K562 (cell line): ENCODE data around the gene TWSG1. TPM values are rescaled to one million over a fixed set of nuclear protein-coding genes. Genes with fewer than 3 reads are reported as not detected.

Source experiments
- ATAC-seq: fragments of 200-7000 bp; cut with Tn5 transposase; 3 replicates; pipeline ENCODE4 v1.9.1; 2020; ENCODE audit warnings: moderate library complexity
- BruUV-seq: library from RNA; stranded (reverse); fragments of 400-500 nt; replicated peaks from 2 replicates; lab custom pipeline; 2021; lab: Mats Ljungman, UMichigan
- CTCF ChIA-PET: fragments of 300-600 bp; formaldehyde crosslinking; extraction: SDS; loops from one replicate; lab custom pipeline; 2021; ENCODE audit warnings: low intra/inter-chr PET ratio; lab: Yijun Ruan, JAX
- POLR2A ChIA-PET: fragments of 300-600, 350-650 bp; sonication (Branson Sonifier 250); formaldehyde crosslinking; extraction: SDS; loops from one replicate; lab custom pipeline; 2021; ENCODE audit warnings: antibody characterized with exemption, inconsistent platforms; lab: Yijun Ruan, JAX
- DNase-seq, 4 experiments: peaks; one replicate each; pipeline versions ENCODE4 v3.0.0 to v3.0.0-alpha.2; 2011 to 2018; ENCODE audit warnings: low spot score in 3 of 4, mixed read lengths in 3 of 4; ENCODE audit errors: extremely low read depth in 1 of 4
- FAIRE-seq: peaks from 2 replicates; lab custom pipeline; 2011; peaks lifted over from hg19 to GRCh38; lab: Jason Lieb, UNC
- H2AFZ ChIP-seq: 2 replicates; pipeline ENCODE4 v1.6.0; 2011; ENCODE audit warnings: low read depth, low read length, control low read depth, inconsistent platforms
- H3K27ac ChIP-seq: fragments of 200-600 bp; 3 replicates; pipeline ENCODE4 v1.8.0; 2011; ENCODE audit warnings: low read depth, mild to moderate bottlenecking, control low read depth, inconsistent platforms, low read length, moderate library complexity, mixed read lengths; ENCODE audit errors: extremely low read depth
- H3K27me3 ChIP-seq, 2 experiments: fragments of 300-600 bp in 1 of 2; 2 replicates in 1 of 2; 3 replicates in 1 of 2; pipeline versions ENCODE4 v1.6.0 to v1.8.0; 2011; ENCODE audit warnings: inconsistent platforms in 2 of 2, low read length in 2 of 2, mild to moderate bottlenecking in 1 of 2, mixed read lengths in 1 of 2, moderate library complexity in 1 of 2; ENCODE audit not compliant: control insufficient read depth in 2 of 2, insufficient read depth in 2 of 2
- H3K36me3 ChIP-seq: fragments of 300-600 bp; 3 replicates; pipeline ENCODE4 v1.8.0; 2011; ENCODE audit warnings: mild to moderate bottlenecking, low read length, inconsistent platforms; ENCODE audit not compliant: control insufficient read depth, insufficient read depth
- H3K4me1 ChIP-seq, 2 experiments: fragments of 200-600 bp in 1 of 2; replicated peaks in 1 of 2; 2 replicates in 1 of 2; 3 replicates in 1 of 2; pipeline versions ENCODE4 v1.5.1 to v1.8.0; 2011; ENCODE audit warnings: inconsistent platforms in 2 of 2, low read length in 2 of 2, mild to moderate bottlenecking in 1 of 2, mixed read lengths in 1 of 2, moderate library complexity in 1 of 2; ENCODE audit not compliant: control insufficient read depth in 2 of 2, insufficient read depth in 2 of 2
- H3K4me2 ChIP-seq: 2 replicates; pipeline ENCODE4 v1.6.1; 2011; ENCODE audit warnings: low read length, control low read depth, inconsistent platforms, mixed read lengths; ENCODE audit not compliant: insufficient read depth
- H3K4me3 ChIP-seq: fragments of 200-600 bp; sonication (generic), shearing (Covaris generic); 2 replicates; pipeline ENCODE4 v1.5.1; 2016; ENCODE audit warnings: control low read depth, inconsistent platforms
- H3K79me2 ChIP-seq: fragments of 200-600 bp; 3 replicates; pipeline ENCODE4 v1.8.0; 2011; ENCODE audit warnings: low read length, inconsistent platforms; ENCODE audit not compliant: control insufficient read depth, insufficient read depth
- H3K9ac ChIP-seq, 2 experiments: 2 replicates each; pipeline versions ENCODE4 v1.6.0 to v1.6.1; 2011; ENCODE audit warnings: low read depth in 2 of 2, low read length in 2 of 2, control low read depth in 1 of 2, inconsistent platforms in 1 of 2, mild to moderate bottlenecking in 1 of 2, mixed read lengths in 1 of 2; ENCODE audit not compliant: insufficient read depth in 1 of 2
- H3K9me1 ChIP-seq: one replicate; pipeline ENCODE4 v1.6.0; 2011; ENCODE audit warnings: inconsistent platforms, mild to moderate bottlenecking, low read length, moderate library complexity; ENCODE audit not compliant: control insufficient read depth, insufficient read depth
- H3K9me3 ChIP-seq: replicated peaks from 2 replicates; pipeline ENCODE4 v1.5.1; 2011; ENCODE audit warnings: low read depth, low read length, inconsistent platforms; ENCODE audit not compliant: control insufficient read depth, insufficient read depth
- H4K20me1 ChIP-seq: replicated peaks from 2 replicates; pipeline ENCODE4 v1.6.1; 2011; ENCODE audit warnings: low read length, inconsistent platforms, mixed read lengths; ENCODE audit not compliant: control insufficient read depth, insufficient read depth
- BRCA1 ChIP-seq, 2 experiments: fragments of 450-650 bp in 1 of 2; sonication (generic) in 1 of 2; formaldehyde crosslinking in 1 of 2; IDR thresholded peaks; 2 replicates each; pipeline versions ENCODE4 v1.5.0 to v1.6.1; 2017 to 2020; ENCODE audit warnings: mild to moderate bottlenecking in 1 of 2, missing genetic modification reagents in 1 of 2
- CEBPZ ChIP-seq: fragments of 150-350 bp; IDR thresholded peaks from 2 replicates; pipeline ENCODE4 v1.6.1; 2014; ENCODE audit warnings: low read depth, mild to moderate bottlenecking, low read length, borderline replicate concordance
- HDAC3 ChIP-seq: fragments of 450-650 bp; IDR thresholded peaks from 2 replicates; pipeline ENCODE4 v1.6.1; 2018; ENCODE audit warnings: borderline replicate concordance, mild to moderate bottlenecking, moderate library complexity; ENCODE audit not compliant: partially characterized antibody
- HOXB6 ChIP-seq: fragments of 250-450 bp; sonication (Bioruptor Pico); IDR thresholded peaks from 2 replicates; pipeline ENCODE4 v1.5.1; 2022; ENCODE audit warnings: mild to moderate bottlenecking, borderline replicate concordance
- MAZ ChIP-seq, 2 experiments: fragments of 450-650 bp in 1 of 2; sonication (generic) in 1 of 2; formaldehyde crosslinking; IDR thresholded peaks in 1 of 2; conservative IDR thresholded peaks in 1 of 2; 2 replicates each; pipeline versions ENCODE4 v1.4.0 to v1.5.0; 2020; ENCODE audit warnings: mild to moderate bottlenecking in 1 of 2, missing genetic modification reagents in 1 of 2
- ZNF121 ChIP-seq: sonication (generic); formaldehyde crosslinking; conservative IDR thresholded peaks from 2 replicates; pipeline ENCODE4 v1.8.0; 2022; ENCODE audit warnings: missing genetic modification reagents
- ZNF165 ChIP-seq: fragments of 250-450 bp; sonication (Bioruptor Pico); IDR thresholded peaks from 2 replicates; pipeline ENCODE4 v1.4.0; 2020; ENCODE audit warnings: borderline replicate concordance
- ZNF655 ChIP-seq: fragments of 250-450 bp; sonication (Bioruptor Pico); IDR thresholded peaks from 2 replicates; pipeline ENCODE4 v1.5.0; 2021
- WGBS: fragments of 100-300 bp; shearing (Covaris generic); methylation state at CpG from one replicate; pipeline ENCODE4 v1.1.6; 2016; ENCODE audit warnings: low coverage, mixed read lengths; ENCODE audit not compliant: insufficient coverage; ENCODE audit errors: missing lambda C conversion rate; 5-methylcytosine and 5-hydroxymethylcytosine counted together
- in situ Hi-C: fragments of 300-500 bp; cut with MboI; formaldehyde crosslinking; loops from 4 replicates; pipeline ENCODE4 v1.15.0; 2018; ENCODE audit warnings: inconsistent platforms, mixed read lengths
- intact Hi-C: fragments of 100-400 bp; cut with micrococcal nuclease; formaldehyde crosslinking; loops from 2 replicates; pipeline ENCODE4 v1.14.2; 2022
- polyA plus RNA-seq, 8 experiments: library from polyadenylated mRNA; depleted of rRNA in 4 of 8; stranded (reverse) in 5 of 8; unstranded in 3 of 8; fragments of >200 nt; fragmentation: Nextera tagmentation in 2 of 8; fragmentation: Illumina TruSeq in 1 of 8; extraction: Ambion mirVana in 2 of 8; extraction: Trizol in 1 of 8; gene quantifications; 2 replicates each; pipeline versions ENCODE4 v1.2.1 to v1.2.3, GENCODE V29; 2011 to 2014; ENCODE audit warnings: inconsistent platforms in 1 of 8, missing spikeins in 1 of 8
- total RNA-seq, 7 experiments: library from RNA; depleted of rRNA in 6 of 7; stranded (reverse); fragments of >200 nt in 6 of 7; fragmentation: Illumina TruSeq in 2 of 7; extraction: Trizol in 2 of 7; gene quantifications; 2 replicates each; pipeline versions ENCODE4 v1.2.1 to v1.2.3, GENCODE V29; 2011 to 2021; ENCODE audit warnings: low replicate concordance in 1 of 7

TWSG1 gene
- total and polyA plus RNA-seq, 9 of the 15 experiments (the other 6 are each of a cell fraction or from before 2014, with no cell fraction given): 10.4 to 37.2 (median 25.1) TPM

- Histone ChIP-seq H3K4me1 (peaks cover 4 to 5% of the 10 kb centered on the region in 2 experiments; a peak in 2 of 5 replicates), H2AFZ (no peak overlapping the region), H3K9me1 (no peaks in the 10 kb centered on the region), H3K9ac (no peak overlapping the region), H3K9me3 (0 out of 2 replicates have a peak, but pooled peaks cover 3% of the 10 kb centered on the region), H3K4me3 (no peak overlapping the region), H4K20me1 (no peaks in the 10 kb centered on the region), H3K27ac (no peak overlapping the region), H3K36me3 (no peaks in the 10 kb centered on the region), H3K27me3 (no peaks in the 10 kb centered on the region), H3K4me2 (no peak overlapping the region), H3K79me2 (no peaks in the 10 kb centered on the region)
- no peak for FAIRE-seq
- no peak for ATAC-seq
- 53% methylated on average over 4 of the region's 4 CpGs for WGBS
- no peak for DNase-seq
- TF ChIP-seq ZNF121 (CRISPR knock-in tag) (peak; percentile 80), ZNF655 (no peak)
- intact Hi-C loops (no loop called here), in situ Hi-C loops (no loop called here)
- POLR2A ChIA-PET: interaction anchor here (0.5 to 1.0 kb wide), 3 partner anchors 8 to 12 kb away, joined by 3 read pairs; no protein-coding TSS in a partner anchor
- BruUV-seq: no TSS peak
- CTCF ChIA-PET: no interaction called here
Observed at GRCh38 chr18:9437672-9438071, 103.1 kb downstream of the TWSG1 start.

GRCh38 chr18:9441061-9441460 lies 106.5 kb downstream of the TWSG1 start:
- CTCF ChIA-PET: no interaction called here
- H3K9ac ChIP-seq: no peak overlapping the region
- no TSS peak for BruUV-seq
- H3K27ac ChIP-seq: no peak overlapping the region
- H3K4me3 ChIP-seq: no peak overlapping the region
- H3K27me3 ChIP-seq: no peaks in the 10 kb centered on the region
- no peak for ATAC-seq
- no peak overlapping the region for H2AFZ ChIP-seq
- H3K9me3 ChIP-seq: no peaks in the 10 kb centered on the region
- in situ Hi-C loops (no loop called here), intact Hi-C loops (no loop called here)
- no peaks in the 10 kb centered on the region for H3K79me2 ChIP-seq
- DNase-seq: no peak
- H3K36me3 ChIP-seq: no peaks in the 10 kb centered on the region
- no peaks in the 10 kb centered on the region for H4K20me1 ChIP-seq
- no peak overlapping the region for H3K4me2 ChIP-seq
- POLR2A ChIA-PET: interaction anchor here (0.7 kb wide), 1 partner anchor 522 kb away, joined by 3 read pairs; no protein-coding TSS in a partner anchor
- WGBS: 44% methylated on average over 3 of the region's 3 CpGs
- H3K4me1 ChIP-seq: no peaks in the 10 kb centered on the region
- no peak for FAIRE-seq
- no peaks in the 10 kb centered on the region for H3K9me1 ChIP-seq
- TF ChIP-seq CEBPZ (no peak), BRCA1 (IDR thresholded peaks at IDR 0.05) (no peak), BRCA1 (CRISPR knock-in tag; IDR thresholded peaks at IDR 0.05) (no peak), ZNF165 (no peak), HOXB6 (CRISPR knock-in tag) (no peak), MAZ (CRISPR knock-in tag; conservative IDR thresholded peaks at IDR 0.05 in 1 of 2, IDR thresholded peaks at IDR 0.05 in 1 of 2) (no peak), HDAC3 (no peak)
